ENCODE results near the gene DEGS1.
"Not testable (repeated sequence)": the region's sequence is repeated elsewhere in the genome, so short reads cannot be mapped to it uniquely, and the experiment has no call there.

Gene DEGS1

GRCh38 chr1:224192082-224192788 lies 9.2 kb downstream of the DEGS1 start:
- no peaks in the 10 kb centered on the region for H3K27me3 Mint-ChIP-seq (ENCODE audit: low read depth)
- H3K9me3 Mint-ChIP-seq = no peaks in the 10 kb centered on the region
- H3K36me3 Mint-ChIP-seq (ENCODE audit: low read depth) = peaks cover 39% of the 10 kb centered on the region
- H3K4me1 Mint-ChIP-seq (ENCODE audit: low read depth) = peaks cover 33% of the 10 kb centered on the region
- peak overlapping the region; percentile 34 for H3K4me3 Mint-ChIP-seq
- peak overlapping the region; percentile 81 for H3K27ac Mint-ChIP-seq

GRCh38 chr1:224193319-224193966 lies 10.4 kb downstream of the DEGS1 start:
- peaks cover 36% of the 10 kb centered on the region for H3K36me3 Mint-ChIP-seq (ENCODE audit: low read depth)
- no peaks in the 10 kb centered on the region for H3K9me3 Mint-ChIP-seq
- H3K27me3 Mint-ChIP-seq (ENCODE audit: low read depth) = no peaks in the 10 kb centered on the region
- H3K4me3 Mint-ChIP-seq = no peak overlapping the region
- H3K4me1 Mint-ChIP-seq (ENCODE audit: low read depth) = peaks cover 28% of the 10 kb centered on the region
- H3K27ac Mint-ChIP-seq = no peak overlapping the region

GRCh38 chr1:224196813-224197600 lies 14.0 kb downstream of the DEGS1 start:
- Mint-ChIP-seq H3K4me1 (ENCODE audit: low read depth) (peaks cover 13% of the 10 kb centered on the region), H3K27me3 (ENCODE audit: low read depth) (no peaks in the 10 kb centered on the region), H3K36me3 (ENCODE audit: low read depth) (peaks cover 27% of the 10 kb centered on the region), H3K4me3 (no peak overlapping the region), H3K9me3 (no peaks in the 10 kb centered on the region), H3K27ac (no peak overlapping the region)

GRCh38 chr1:224198572-224198971 lies 15.5 kb downstream of the DEGS1 start:
- no peaks in the 10 kb centered on the region for H3K27me3 Mint-ChIP-seq (ENCODE audit: low read depth)
- peaks cover 15% of the 10 kb centered on the region for H3K36me3 Mint-ChIP-seq (ENCODE audit: low read depth)
- H3K9me3 Mint-ChIP-seq = no peaks in the 10 kb centered on the region
- no peak overlapping the region for H3K4me3 Mint-ChIP-seq
- H3K4me1 Mint-ChIP-seq (ENCODE audit: low read depth) = peaks cover 6% of the 10 kb centered on the region
- no peak overlapping the region for H3K27ac Mint-ChIP-seq

GRCh38 chr1:224199679-224200078 lies 16.6 kb downstream of the DEGS1 start:
- Mint-ChIP-seq H3K4me3 (no peak overlapping the region), H3K27ac (no peak overlapping the region), H3K9me3 (no peaks in the 10 kb centered on the region), H3K4me1 (ENCODE audit: low read depth) (peaks cover 6% of the 10 kb centered on the region), H3K36me3 (ENCODE audit: low read depth) (peaks cover 7% of the 10 kb centered on the region), H3K27me3 (ENCODE audit: low read depth) (no peaks in the 10 kb centered on the region)

- Mint-ChIP-seq H3K4me1 (ENCODE audit: low read depth) (peaks cover 11% of the 10 kb centered on the region), H3K9me3 (no peaks in the 10 kb centered on the region), H3K27ac (no peak overlapping the region)
Observed at GRCh38 chr1:224201383-224201782, 18.3 kb downstream of the DEGS1 start.

GRCh38 chr1:224201853-224202252 lies 18.8 kb downstream of the DEGS1 start:
- H3K27me3 Mint-ChIP-seq (ENCODE audit: low read depth) = no peaks in the 10 kb centered on the region

More at GRCh38 chr1:224201383-224201782, 18.3 kb downstream of the DEGS1 start:
- no peaks in the 10 kb centered on the region for H3K27me3 Mint-ChIP-seq (ENCODE audit: low read depth)
- H3K36me3 Mint-ChIP-seq (ENCODE audit: low read depth) = peaks cover 2% of the 10 kb centered on the region
- no peak overlapping the region for H3K4me3 Mint-ChIP-seq

GRCh38 chr1:224203243-224204016 lies 20.4 kb downstream of the DEGS1 start:
- no peaks in the 10 kb centered on the region for H3K27me3 Mint-ChIP-seq (ENCODE audit: low read depth)
- H3K4me1 Mint-ChIP-seq (ENCODE audit: low read depth) = peaks cover 11% of the 10 kb centered on the region
- H3K27ac Mint-ChIP-seq = no peak overlapping the region
- peaks cover 2% of the 10 kb centered on the region for H3K36me3 Mint-ChIP-seq (ENCODE audit: low read depth)
- no peaks in the 10 kb centered on the region for H3K9me3 Mint-ChIP-seq
- no peak overlapping the region for H3K4me3 Mint-ChIP-seq

More at GRCh38 chr1:224201853-224202252, 18.8 kb downstream of the DEGS1 start:
- Mint-ChIP-seq H3K4me3 (no peak overlapping the region), H3K9me3 (no peaks in the 10 kb centered on the region), H3K4me1 (ENCODE audit: low read depth) (peaks cover 11% of the 10 kb centered on the region), H3K27ac (no peak overlapping the region), H3K36me3 (ENCODE audit: low read depth) (peaks cover 2% of the 10 kb centered on the region)

- peaks cover 2% of the 10 kb centered on the region for H3K36me3 Mint-ChIP-seq (ENCODE audit: low read depth)
- H3K4me1 Mint-ChIP-seq (ENCODE audit: low read depth) = peaks cover 11% of the 10 kb centered on the region
- no peak overlapping the region for H3K4me3 Mint-ChIP-seq
- peak overlapping the region; percentile 61 for H3K27ac Mint-ChIP-seq
- no peaks in the 10 kb centered on the region for H3K9me3 Mint-ChIP-seq
- H3K27me3 Mint-ChIP-seq (ENCODE audit: low read depth) = no peaks in the 10 kb centered on the region
Observed at GRCh38 chr1:224205438-224205840, 22.4 kb downstream of the DEGS1 start.

- H3K9me3 Mint-ChIP-seq; H3K4me3 Mint-ChIP-seq; H3K27me3 Mint-ChIP-seq (ENCODE audit: low read depth); H3K36me3 Mint-ChIP-seq (ENCODE audit: low read depth): not testable (repeated sequence)
- Mint-ChIP-seq H3K4me1 (ENCODE audit: low read depth) (peaks cover 11% of the 10 kb centered on the region), H3K27ac (peak overlapping the region; percentile 61)
Observed at GRCh38 chr1:224205931-224206538, 23.0 kb downstream of the DEGS1 start.

- Mint-ChIP-seq H3K27ac (no peak overlapping the region), H3K9me3 (no peaks in the 10 kb centered on the region)
Observed at GRCh38 chr1:224211206-224211962, 28.3 kb downstream of the DEGS1 start.

GRCh38 chr1:224212618-224213061 lies 29.6 kb downstream of the DEGS1 start:
- no peaks in the 10 kb centered on the region for H3K9me3 Mint-ChIP-seq
- H3K36me3 Mint-ChIP-seq (ENCODE audit: low read depth) = no peaks in the 10 kb centered on the region
- no peak overlapping the region for H3K4me3 Mint-ChIP-seq
- no peak overlapping the region for H3K27ac Mint-ChIP-seq
- H3K27me3 Mint-ChIP-seq (ENCODE audit: low read depth) = no peaks in the 10 kb centered on the region
- no peaks in the 10 kb centered on the region for H3K4me1 Mint-ChIP-seq (ENCODE audit: low read depth)

More at GRCh38 chr1:224211206-224211962, 28.3 kb downstream of the DEGS1 start:
- no peak overlapping the region for H3K4me3 Mint-ChIP-seq
- no peaks in the 10 kb centered on the region for H3K27me3 Mint-ChIP-seq (ENCODE audit: low read depth)
- H3K36me3 Mint-ChIP-seq (ENCODE audit: low read depth) = no peaks in the 10 kb centered on the region
- no peaks in the 10 kb centered on the region for H3K4me1 Mint-ChIP-seq (ENCODE audit: low read depth)

GRCh38 chr1:224213438-224214119 lies 30.5 kb downstream of the DEGS1 start:
- Mint-ChIP-seq H3K9me3 (no peaks in the 10 kb centered on the region), H3K4me1 (ENCODE audit: low read depth) (no peaks in the 10 kb centered on the region), H3K4me3 (no peak overlapping the region), H3K27me3 (ENCODE audit: low read depth) (no peaks in the 10 kb centered on the region), H3K36me3 (ENCODE audit: low read depth) (no peaks in the 10 kb centered on the region), H3K27ac (no peak overlapping the region)

Data from T-helper 1 cell treated with Interleukin-12 subunit alpha and Interleukin-12 subunit beta and Interleukin-4 antibody, amounts not matched to agents 30 μg/mL and 1 μg/mL, for 36 hours (primary cell).